Activated T-cell treated with anti-CD3 and anti-CD28 coated beads for 4 hours (primary cell): ENCODE measurements around the gene SIT1.
"Not testable (repeated sequence)": the region's sequence is repeated elsewhere in the genome, so short reads cannot be mapped to it uniquely, and the experiment has no call there.

Source experiments
- DNase-seq: peaks from one replicate; pipeline ENCODE4 v3.0.0-alpha.2; 2020

Gene SIT1

GRCh38 chr9:35658137-35658967 is 7.6 kb upstream of the SIT1 start, which contains the start of gene CCDC107:
Gene CCDC107 (plus strand): TSS chr9:35658292. CDS start chr9:35658380, 88 bp downstream.
- DNase-seq, result peak; percentile 73

GRCh38 chr9:35657546-35658136 is 6.9 kb upstream of the SIT1 start, which contains the start of gene RMRP:
Gene RMRP (minus strand): TSS chr9:35658019.
- DNase-seq, result peak; percentile 90

GRCh38 chr9:35656831-35657545 is 6.3 kb upstream of the SIT1 start:
- no peak for DNase-seq

DNA sequence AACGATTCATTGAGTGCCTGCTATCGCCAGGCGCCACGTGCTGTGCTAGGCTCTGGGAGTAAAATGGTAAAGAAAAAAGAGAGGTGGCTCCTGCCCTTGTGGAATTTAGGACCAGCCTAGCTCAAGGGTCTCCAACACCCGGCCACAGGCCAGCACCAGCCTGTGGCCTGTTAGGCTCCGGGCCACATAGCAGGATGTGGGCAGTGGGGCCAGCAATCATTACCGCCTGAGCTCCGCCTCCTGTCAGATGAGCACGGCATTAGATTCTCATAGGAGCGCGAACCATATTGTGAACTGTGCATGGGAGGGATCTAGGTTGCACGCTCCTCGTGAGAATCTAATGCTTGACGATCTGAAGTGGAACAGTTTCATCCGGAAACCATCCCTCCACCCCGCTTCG is 5.6 kb upstream of the SIT1 start:
- no peak for DNase-seq

DNA sequence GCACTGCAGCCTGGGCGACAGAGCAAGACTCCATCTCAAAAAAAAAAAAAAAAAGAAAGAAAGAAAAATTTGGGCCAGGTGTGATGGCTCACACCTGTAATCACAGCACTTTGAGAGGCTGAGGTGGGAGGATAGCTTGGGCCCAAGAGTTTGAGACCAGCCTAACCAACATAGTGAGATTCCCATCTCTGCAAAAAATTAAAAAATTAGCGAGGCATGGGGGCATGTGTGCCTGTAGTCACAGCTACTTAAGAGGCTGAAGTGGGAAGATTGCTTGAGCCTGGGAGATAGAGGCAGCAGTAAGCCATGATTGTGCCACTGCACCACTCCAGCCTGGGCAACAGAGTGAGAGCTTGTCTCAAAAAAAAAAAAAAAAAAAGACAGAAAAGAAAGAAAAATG is 2.9 kb upstream of the SIT1 start:
- no peak for DNase-seq

DNA sequence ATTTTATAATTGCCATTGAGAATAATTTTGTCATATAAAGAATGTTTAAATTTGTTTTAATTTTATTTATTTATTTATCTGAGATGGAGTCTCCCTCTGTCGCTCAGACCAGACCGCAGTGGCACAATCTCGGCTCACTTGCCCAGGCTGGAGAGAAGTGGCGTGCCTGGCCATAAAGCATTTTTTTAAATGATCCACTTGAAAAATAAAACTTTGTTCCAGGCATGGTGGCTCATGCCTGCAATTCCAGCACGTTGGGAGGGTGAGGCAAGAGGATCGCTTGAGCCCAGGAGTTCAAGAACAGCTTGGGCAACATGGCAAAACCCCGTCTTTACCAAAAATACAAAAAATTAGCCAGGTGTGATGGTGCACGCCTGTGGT is 2.1 kb upstream of the SIT1 start:
- no peak for DNase-seq

DNA sequence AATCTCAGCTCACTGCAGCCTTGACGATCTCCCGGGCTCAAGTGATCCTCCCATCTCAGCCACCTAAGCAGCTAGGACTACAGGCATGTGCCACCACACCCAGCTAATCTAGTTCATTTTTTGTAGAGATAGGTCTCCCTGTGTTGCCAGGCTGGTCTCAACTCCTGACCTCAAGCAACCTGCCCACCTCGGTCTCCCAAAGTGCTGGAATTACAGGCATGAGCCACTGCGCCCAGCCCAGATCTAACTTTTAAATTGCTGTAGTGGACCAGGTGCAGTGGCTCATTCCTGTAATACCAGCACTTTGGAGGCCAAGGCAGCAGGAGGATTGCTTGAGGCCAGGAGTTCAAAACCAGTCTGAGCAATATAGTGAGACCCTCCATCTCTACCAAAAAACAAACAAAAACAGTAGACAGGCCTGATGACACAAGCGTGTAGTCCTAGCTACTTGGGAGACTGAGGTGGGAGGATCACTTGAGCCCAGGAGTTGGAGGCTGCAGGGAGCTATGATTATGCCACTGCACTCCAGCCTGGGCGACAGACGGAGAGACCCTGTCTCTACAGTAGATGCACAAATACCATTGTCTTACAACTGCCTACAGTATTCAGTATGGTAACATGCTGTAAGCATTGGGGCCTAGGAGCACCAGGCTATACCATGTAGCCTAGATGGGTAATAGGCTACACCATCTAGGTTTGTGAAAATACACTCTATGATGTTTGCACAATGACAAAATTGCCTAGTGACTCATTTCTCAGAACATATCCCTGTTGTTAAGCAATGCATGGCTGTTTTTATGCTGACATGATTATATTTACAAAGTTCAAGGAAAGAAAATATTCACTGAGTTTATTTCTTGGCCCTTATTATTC is 1.5 kb upstream of the SIT1 start:
- no peak for DNase-seq

DNA sequence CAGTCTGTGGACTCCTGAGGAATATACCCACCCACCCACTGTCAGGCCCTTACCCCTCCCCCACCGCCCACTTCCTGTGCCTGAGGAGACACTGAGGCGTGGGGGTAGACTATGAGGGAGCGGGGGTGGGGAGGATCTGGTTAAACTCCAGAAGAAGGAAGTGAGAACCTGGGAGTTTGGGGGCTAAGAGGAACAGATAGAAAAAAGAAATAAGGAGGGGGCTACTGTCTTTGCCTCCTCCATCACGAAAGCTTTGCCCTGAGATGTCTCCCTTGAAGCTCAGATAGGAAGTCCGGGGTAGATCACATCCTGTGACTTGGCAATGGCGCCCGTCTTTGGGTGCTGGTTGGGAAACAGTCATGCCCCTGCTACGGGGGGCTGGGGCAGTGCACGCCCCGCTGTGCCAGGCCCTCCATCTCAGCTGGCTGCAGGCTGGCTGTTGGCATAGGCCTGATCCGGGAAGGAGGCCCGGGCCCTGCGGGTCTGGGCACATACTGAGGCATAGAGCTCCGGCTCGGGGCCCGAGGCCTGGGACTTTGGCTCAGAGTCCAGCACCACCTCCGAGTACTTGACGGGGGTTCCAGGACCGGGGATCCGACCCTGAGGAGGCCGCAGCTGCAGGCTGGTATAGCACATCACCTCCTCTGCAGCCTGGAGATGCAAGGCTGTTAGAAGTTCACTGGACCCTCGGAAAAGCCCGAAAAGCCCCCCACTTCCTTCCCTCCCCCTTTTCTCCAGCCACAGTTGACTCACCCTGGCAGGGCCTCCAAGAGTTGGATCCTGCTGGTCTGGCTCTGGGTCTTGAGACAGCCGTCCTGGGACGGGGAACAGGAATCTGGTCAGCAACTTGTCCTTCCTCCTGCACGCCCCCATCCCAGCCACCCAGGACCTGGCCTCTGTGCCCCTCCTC is 1.0 kb downstream of the SIT1 start:
- DNase-seq, result peak; percentile 48

- DNase-seq, result peak; percentile 82
Observed at GRCh38 chr9:35646533-35647265, 4.0 kb downstream of the SIT1 start.

DNA sequence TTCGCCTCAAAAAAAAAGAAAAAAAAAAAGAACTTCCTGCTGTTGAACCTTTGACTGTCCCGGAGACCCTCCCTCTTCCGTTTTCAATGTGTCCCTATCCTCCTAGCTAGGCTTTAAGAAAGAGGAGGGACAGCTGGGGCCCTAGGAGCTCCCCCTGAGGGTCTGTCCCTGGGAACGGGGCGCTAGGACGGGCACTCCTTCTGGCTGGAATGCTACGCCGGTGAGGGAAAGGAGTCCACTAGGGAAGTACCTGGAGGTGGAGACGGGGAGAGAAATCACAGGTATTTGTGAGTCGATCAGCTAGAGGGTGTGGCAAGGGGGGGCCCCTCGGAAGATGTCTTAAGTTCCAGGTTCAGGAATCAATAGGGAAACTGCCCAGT is 4.6 kb downstream of the SIT1 start:
- DNase-seq, result no peak

GRCh38 chr9:35645736-35646135 is 5.0 kb downstream of the SIT1 start:
- not testable (repeated sequence) for DNase-seq

- DNase-seq, result no peak
Observed at GRCh38 chr9:35643046-35643445, 7.7 kb downstream of the SIT1 start.

DNA sequence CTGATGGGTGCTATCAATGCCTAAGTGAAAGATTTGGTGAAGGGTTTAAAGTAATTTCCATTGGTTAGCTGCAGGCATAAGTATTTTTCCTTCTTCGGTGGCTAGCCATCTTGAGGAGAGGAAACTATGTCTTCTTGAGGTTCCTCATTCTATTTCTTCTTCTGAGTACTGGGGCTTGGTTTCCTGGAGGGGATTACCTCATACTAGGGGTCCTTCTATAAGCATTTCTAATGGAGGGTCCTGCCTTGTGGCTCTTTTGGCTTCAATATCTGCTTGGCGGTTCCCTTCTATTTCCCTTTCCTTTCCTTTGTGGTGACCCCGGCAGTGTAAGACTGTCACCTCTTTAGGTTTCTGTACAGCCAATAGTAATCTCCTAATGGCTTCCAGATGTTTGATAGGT is 9.3 kb downstream of the SIT1 start:
- not testable (repeated sequence) for DNase-seq

- not testable (repeated sequence) for DNase-seq
Observed at GRCh38 chr9:35640431-35640830, 10.3 kb downstream of the SIT1 start.

GRCh38 chr9:35639631-35640030 is 11.1 kb downstream of the SIT1 start:
- no peak for DNase-seq

- not testable (repeated sequence) for DNase-seq
Observed at GRCh38 chr9:35639225-35639624, 11.5 kb downstream of the SIT1 start.

- not testable (repeated sequence) for DNase-seq
Observed at GRCh38 chr9:35638751-35639150, 12.0 kb downstream of the SIT1 start.

DNA sequence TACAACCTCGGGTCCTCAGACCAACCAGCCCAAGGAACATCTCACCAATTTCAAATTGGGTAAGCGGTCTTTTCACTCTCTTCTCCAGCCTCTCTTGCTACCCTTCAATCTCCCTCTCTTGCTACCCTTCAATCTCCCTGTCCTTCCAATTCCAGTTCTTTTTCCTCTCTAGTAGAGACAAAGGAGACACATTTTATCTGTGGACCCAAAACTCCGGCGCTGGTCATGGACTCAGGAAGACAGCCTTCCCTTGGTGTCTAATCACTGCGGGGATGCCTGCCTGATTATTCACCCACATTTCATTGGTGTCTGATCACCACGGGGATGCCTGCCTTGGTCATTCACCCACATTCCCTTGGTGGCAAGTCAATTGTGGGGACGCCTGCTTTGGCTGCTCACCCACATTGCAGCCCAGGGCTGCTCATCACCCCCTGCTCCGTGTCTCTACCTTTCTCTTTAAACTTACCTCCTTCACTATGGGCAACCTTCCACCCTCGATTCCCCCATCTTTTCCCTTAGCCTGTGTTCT is 13.2 kb downstream of the SIT1 start:
- DNase-seq, result not testable (repeated sequence)

DNA sequence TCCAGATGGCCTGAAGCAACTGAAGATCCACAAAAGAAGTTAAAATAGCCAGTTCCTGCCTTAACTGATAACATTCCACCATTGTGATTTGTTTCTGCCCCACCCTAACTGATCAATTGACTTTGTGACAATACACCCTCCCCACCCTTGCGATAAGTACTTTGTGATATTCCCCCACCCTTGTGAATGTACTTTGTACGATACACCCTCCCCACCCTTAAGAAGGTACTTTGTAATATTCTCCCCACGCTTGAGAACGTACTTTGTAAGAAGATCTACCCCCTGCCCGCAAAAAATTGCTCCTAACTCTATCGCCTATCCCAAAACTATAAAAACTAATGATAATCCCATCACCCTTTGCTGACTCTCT is 13.9 kb downstream of the SIT1 start:
- DNase-seq, result not testable (repeated sequence)

GRCh38 chr9:35636135-35636876 is 14.4 kb downstream of the SIT1 start:
- DNase-seq, result no peak
